ENCODE data around the gene HDAC7. TPM values are rescaled to one million over a fixed set of nuclear protein-coding genes. Genes with fewer than 3 reads are reported as not detected.

Gene HDAC7
- total and polyA plus RNA-seq, 5 experiments from 2014 or later: 10.2 to 165 (median 30.5) TPM

DNA sequence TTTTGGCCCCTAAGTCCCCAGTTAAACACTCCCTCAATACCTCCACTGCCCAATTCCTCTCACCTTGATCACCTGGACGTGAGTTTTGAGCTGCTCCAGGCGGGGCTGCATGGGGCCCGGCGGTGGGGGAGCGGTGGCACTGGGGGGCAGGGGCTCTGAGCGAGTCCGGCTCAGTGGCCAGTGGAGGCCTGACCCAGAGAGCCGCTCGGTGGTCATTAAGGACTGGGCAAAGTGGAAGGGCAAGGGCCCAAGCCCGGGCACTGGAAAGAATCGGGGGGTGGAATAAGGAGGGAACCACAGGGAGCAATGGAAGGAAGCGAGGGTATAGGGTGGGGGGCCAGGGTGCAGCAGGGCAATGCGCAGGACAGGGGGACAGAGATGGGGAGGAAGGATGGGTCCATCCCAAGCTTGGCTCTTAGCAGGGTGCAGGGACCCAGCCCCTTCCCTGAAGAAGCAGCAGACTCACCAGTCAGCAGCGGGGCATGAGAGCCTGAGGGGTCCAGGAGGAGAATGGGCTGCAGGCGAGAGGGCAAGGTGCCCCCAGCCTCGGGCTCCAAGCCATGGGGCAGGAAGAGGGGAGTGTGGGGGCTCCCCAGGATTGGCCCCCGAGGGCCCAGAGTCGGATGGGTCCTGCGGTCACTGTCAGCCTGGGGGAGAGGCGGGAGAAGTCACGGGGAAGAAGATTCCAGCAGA lies 24.4 kb downstream of the HDAC7 start:
- Mint-ChIP-seq H3K36me3 (peaks cover 0 to 65% (median 4%) of the 10 kb centered on the region in 3 donors), H3K4me3 (no peak overlapping the region), H3K9me3 (no peaks in the 10 kb centered on the region), H3K27ac (peak overlapping the region in 3 of 10 donors; percentile 18 to 44 (median 19)), H3K27me3 (no peaks in the 10 kb centered on the region), H3K4me1 (peaks cover 13 to 31% (median 21%) of the 10 kb centered on the region in 4 donors)
- ATAC-seq (no peak), DNase-seq (no peak)
- POLR2A ChIA-PET: interaction anchor here (1.4 to 3.3 kb wide), 3 partner anchors 12 to 37 kb away, joined by 3 to 10 read pairs (median 10); no protein-coding TSS in a partner anchor

DNA sequence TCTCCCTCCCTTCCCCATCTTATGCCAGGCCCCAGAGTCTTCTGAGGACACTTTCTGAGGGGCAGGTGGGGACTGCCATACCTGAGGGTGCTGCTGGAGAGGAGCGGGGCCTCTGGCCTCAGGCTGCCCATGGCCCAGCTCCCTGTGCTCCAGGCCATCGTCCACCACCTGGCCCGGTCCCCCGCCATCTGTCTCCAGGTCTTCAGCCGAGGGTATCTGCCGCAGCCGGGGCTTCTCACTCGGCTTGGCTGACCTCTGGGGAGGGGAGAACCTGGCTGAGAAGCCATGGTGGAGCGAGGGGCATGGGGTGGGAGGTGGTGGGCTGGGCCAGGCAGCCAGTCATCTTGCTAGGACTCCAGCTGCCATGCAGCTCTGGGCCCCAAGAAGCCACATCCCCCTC lies 25.0 kb downstream of the HDAC7 start:
- POLR2A ChIA-PET: interaction anchor here (0.9 to 3.3 kb wide), 4 partner anchors 11 to 38 kb away, joined by 3 to 10 read pairs (median 6); no protein-coding TSS in a partner anchor
- peaks cover 13 to 25% (median 17%) of the 10 kb centered on the region in 4 donors for H3K4me1 Mint-ChIP-seq
- no peak for ATAC-seq
- no peaks in the 10 kb centered on the region for H3K27me3 Mint-ChIP-seq
- H3K4me3 Mint-ChIP-seq: no peak overlapping the region
- no peak overlapping the region for H3K27ac Mint-ChIP-seq
- H3K9me3 Mint-ChIP-seq: no peaks in the 10 kb centered on the region
- DNase-seq: no peak
- H3K36me3 Mint-ChIP-seq: peaks cover 0 to 67% (median 4%) of the 10 kb centered on the region in 3 donors

DNA sequence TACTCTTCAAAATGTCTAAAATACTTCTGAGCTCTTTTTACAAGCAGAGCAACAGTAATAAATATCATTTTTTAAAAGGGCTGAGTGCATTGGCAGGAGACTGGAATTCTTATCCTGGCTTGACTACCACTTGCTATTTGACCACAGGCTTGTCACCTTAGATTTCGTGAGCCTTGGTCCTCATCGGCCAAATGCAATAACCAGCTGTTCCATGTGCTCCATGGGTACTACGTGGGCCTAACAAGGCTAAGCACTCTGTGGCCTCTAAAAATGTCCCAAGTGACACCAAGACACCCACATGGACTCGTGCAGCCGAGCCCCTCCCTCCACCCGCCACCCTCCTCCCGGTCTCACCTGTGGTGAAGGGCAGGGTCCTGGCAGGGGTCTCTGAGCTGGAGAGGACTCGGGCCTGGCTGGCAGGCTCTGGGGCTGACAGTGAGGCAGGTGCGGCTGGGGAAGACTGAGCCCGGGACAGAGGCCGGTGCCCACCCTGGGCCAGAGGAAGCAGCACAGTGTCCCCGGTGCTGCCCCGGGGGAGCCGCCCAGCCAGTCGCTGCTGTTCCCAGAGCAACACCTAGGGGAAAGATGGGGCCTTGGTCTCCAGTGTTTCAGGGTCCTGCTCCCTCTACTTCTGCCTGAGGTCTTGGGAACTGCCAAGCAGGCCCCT lies 26.6 kb downstream of the HDAC7 start:
- Mint-ChIP-seq H3K36me3 (peaks cover 0 to 79% (median 9%) of the 10 kb centered on the region in 3 donors), H3K27ac (peak overlapping the region in 3 of 10 donors; percentile 56 to 62 (median 59)), H3K27me3 (no peaks in the 10 kb centered on the region), H3K4me3 (no peak overlapping the region), H3K4me1 (peaks cover 2 to 10% (median 9%) of the 10 kb centered on the region in 4 donors), H3K9me3 (no peaks in the 10 kb centered on the region)
- ATAC-seq (no peak), DNase-seq (no peak)
- POLR2A ChIA-PET: interaction anchor here (1.2 to 3.3 kb wide), 3 partner anchors 8 to 40 kb away, joined by 3 to 10 read pairs (median 8); no protein-coding TSS in a partner anchor

DNA sequence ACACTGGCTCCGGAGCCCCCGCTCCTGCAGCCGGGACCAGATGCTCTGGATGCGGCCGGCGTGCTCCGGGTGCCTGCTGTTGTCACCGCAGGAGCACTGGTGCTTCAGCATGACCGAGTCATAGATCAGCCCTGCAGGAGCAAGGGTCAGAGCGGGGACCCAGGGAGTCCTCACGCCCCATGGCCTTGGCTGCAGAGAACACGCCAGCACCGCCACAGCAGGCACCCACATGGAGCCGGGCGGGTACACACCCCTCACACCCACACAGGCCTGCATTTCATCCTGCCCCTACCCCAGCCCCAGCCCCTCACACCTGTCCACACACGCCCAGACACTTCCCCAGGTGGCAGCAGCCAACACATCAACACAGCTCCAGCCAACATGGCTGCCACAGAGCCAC lies 27.8 kb downstream of the HDAC7 start:
- H3K4me3 Mint-ChIP-seq: no peak overlapping the region
- POLR2A ChIA-PET: interaction anchor here (1.0 to 2.0 kb wide), 4 partner anchors 9 to 29 kb away, joined by 3 to 8 read pairs (median 4); no protein-coding TSS in a partner anchor
- H3K27me3 Mint-ChIP-seq: no peaks in the 10 kb centered on the region
- ATAC-seq (no peak), DNase-seq (no peak)
- no peaks in the 10 kb centered on the region for H3K9me3 Mint-ChIP-seq
- H3K4me1 Mint-ChIP-seq: peaks cover 0 to 4% (median 0%) of the 10 kb centered on the region in 4 donors
- peaks cover 0 to 83% (median 15%) of the 10 kb centered on the region in 3 donors for H3K36me3 Mint-ChIP-seq
- peak overlapping the region in 2 of 10 donors; percentile 43 to 62 for H3K27ac Mint-ChIP-seq

DNA sequence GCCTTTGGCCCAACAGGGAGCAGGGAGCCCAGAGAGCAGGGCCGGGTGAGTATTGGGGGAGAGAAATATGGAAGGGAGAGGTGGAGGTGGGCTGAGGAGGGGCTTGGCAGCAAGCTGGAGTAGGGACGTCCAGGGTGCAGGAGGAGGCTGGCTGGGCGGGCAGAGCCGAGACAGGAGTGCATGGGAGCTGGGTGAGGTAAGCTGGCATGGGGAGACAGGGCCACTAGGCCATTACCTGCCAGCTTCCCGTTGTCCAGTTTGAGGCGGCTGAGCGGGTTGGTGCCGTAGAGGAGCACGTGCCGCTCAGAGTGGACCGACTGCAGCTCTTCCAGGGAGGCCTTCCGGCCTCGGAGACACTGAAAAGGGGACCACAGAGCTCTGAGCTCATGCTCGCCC lies 28.4 kb downstream of the HDAC7 start:
- DNase-seq (no peak), ATAC-seq (no peak)
- H3K36me3 Mint-ChIP-seq: peaks cover 0 to 83% (median 15%) of the 10 kb centered on the region in 3 donors
- H3K27me3 Mint-ChIP-seq: no peaks in the 10 kb centered on the region
- peaks cover 0 to 4% (median 0%) of the 10 kb centered on the region in 4 donors for H3K4me1 Mint-ChIP-seq
- H3K9me3 Mint-ChIP-seq: no peaks in the 10 kb centered on the region
- H3K27ac Mint-ChIP-seq: peak overlapping the region in 4 of 10 donors; percentile 5 to 57 (median 44)
- no peak overlapping the region for H3K4me3 Mint-ChIP-seq
- POLR2A ChIA-PET: interaction anchor here (1.0 to 2.0 kb wide), 4 partner anchors 10 to 29 kb away, joined by 3 to 8 read pairs (median 4); no protein-coding TSS in a partner anchor

DNA sequence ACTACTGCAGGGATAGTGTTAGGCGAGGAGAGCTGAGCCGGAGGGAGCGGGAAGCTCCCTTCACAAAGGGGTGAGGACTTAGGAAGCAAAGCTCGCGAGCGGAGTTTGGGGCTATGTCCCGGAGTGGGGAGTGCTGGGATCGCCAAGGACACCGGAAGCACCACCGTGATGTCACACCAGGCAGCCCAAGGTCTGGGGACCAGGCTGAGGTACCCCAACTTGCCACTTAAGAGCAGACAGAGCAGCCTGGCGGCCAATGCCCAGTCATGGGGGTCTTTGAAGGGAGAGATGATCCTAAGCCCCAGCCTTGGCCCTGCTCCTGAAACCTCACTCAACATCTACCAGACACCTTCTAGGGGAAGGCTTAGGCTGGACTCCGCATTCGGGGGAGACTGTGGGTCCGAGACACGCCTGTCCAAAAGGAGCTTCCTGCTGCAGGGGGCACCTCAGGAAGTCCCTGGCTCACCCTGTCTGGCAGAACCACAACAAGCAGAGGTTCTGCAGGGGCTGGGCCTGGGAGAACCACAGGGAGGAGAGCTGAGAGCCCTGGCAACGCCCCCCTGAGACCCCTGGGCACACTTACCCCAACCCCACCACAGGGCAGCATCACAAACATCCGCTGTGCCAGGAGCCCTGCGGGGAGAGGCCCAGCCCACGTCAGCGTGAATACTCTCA lies 28.9 kb downstream of the HDAC7 start:
- DNase-seq: no peak
- POLR2A ChIA-PET: interaction anchor here (1.0 to 2.0 kb wide), 4 partner anchors 10 to 30 kb away, joined by 3 to 8 read pairs (median 4); no protein-coding TSS in a partner anchor
- peaks cover 0 to 86% (median 15%) of the 10 kb centered on the region in 3 donors for H3K36me3 Mint-ChIP-seq
- H3K27ac Mint-ChIP-seq: peak overlapping the region in 4 of 10 donors; percentile 5 to 62 (median 30)
- ATAC-seq: no peak
- H3K9me3 Mint-ChIP-seq: no peaks in the 10 kb centered on the region
- no peaks in the 10 kb centered on the region for H3K27me3 Mint-ChIP-seq
- H3K4me3 Mint-ChIP-seq: no peak overlapping the region
- H3K4me1 Mint-ChIP-seq: peaks cover 0 to 4% (median 0%) of the 10 kb centered on the region in 4 donors

DNA sequence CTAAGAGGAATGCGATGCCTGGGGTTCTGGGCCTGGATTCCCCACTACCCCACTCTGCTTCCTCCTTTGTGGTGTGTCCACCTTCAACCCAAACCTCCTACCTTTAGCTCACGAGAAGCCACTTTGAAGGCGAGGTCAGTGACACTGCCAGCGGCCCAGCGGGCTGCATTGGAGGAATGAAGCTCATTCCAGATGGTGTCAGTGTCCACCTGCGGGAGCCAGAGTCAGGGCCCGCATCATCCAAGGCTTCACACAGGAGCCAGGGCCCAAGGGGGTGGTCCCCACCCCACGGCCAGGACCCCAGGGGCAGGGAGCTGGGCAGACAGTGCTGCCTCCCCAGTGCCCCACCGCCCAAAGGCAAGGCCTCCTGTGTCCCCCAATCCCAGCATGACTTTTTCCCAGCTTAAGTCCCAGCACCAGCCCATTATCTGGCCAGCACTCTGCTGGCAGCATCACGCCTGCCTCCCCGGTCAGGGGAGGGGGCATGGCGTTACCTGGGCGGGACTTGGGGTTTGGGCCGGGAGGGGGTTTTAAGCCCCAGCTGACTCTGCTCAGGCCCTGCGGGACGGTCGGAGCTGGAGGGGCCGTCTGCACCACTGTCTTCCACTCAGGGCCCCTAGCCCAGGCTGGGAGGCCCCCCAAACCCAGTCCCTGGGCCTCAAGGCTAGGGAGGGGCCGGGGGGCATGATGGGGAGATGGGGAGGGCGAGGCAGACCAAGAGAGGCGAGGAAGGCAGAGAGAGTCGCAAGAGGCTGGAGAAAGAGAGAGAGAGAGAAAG lies 29.8 kb downstream of the HDAC7 start:
- Mint-ChIP-seq H3K27me3 (no peaks in the 10 kb centered on the region), H3K36me3 (peaks cover 0 to 85% (median 18%) of the 10 kb centered on the region in 3 donors), H3K4me1 (peaks cover 0 to 4% (median 0%) of the 10 kb centered on the region in 4 donors), H3K27ac (peak overlapping the region in 3 of 10 donors; percentile 35 to 50 (median 40)), H3K9me3 (no peaks in the 10 kb centered on the region), H3K4me3 (no peak overlapping the region)
- POLR2A ChIA-PET: interaction anchor here (0.8 to 1.1 kb wide), 2 partner anchors 24 to 28 kb away, joined by 3 read pairs; no protein-coding TSS in a partner anchor
- ATAC-seq (no peak), DNase-seq (no peak)

DNA sequence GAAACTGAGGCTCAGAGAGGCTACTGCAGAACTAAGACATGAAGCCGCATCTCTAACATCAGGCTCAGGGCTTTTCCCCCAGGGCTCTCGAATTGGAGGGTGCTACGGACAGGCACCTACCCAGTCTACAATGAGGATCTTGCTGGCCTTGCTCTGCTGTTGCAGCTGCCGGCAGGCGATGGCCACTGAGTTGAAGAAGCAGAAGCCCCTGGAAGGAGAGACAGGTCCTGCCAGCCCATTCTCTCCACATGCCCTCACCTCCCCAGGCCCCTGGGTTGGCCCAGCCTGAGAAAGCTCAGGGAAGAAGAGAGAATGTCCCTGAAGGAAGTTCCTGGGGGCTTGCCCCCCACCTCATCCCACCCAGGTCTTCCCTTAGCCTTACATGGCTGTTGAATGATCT lies 30.6 kb downstream of the HDAC7 start:
- no peaks in the 10 kb centered on the region for H3K9me3 Mint-ChIP-seq
- POLR2A ChIA-PET: interaction anchor here (0.8 to 1.1 kb wide), 2 partner anchors 24 to 29 kb away, joined by 3 read pairs; no protein-coding TSS in a partner anchor

DNA sequence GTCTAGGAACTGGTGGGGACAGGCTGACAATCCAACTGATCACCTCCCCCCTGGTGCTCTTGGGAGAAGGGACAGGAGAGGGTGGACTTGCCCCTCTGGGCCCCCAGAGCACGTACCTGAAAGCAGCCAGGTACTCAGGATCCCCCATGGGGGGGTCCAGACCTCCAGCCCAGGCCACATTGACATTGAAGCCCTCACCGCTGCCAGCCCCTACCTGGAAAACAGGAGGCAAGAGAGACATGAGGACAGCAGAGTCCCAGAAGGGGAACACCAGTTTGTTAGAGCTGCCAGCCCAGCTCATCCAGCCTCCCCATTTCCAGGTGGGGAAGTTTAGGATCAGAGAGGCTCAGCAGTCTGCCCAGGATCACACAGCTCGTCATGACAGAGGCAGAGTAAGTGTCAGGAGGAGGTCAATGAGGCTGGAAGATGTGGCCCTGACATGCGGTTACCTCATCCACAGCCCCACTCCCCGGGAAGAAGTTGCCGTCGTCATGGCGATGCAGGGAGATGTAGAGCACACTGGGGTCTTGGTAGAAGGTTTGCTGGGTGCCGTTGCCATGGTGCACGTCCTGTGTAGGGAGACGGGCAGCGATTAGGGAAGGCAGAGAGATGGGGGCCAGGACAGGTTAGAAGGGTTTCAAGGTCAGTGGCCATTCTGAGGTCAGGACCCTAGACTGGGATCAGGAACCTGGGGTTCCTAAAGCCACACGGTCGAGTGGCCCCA lies 31.9 kb downstream of the HDAC7 start:
- no peak overlapping the region for H3K4me3 Mint-ChIP-seq
- H3K27me3 Mint-ChIP-seq: no peaks in the 10 kb centered on the region
- ATAC-seq (no peak), DNase-seq (no peak)
- no peaks in the 10 kb centered on the region for H3K9me3 Mint-ChIP-seq
- peaks cover 0 to 81% (median 23%) of the 10 kb centered on the region in 3 donors for H3K36me3 Mint-ChIP-seq
- peaks cover 0 to 4% (median 2%) of the 10 kb centered on the region in 4 donors for H3K4me1 Mint-ChIP-seq
- POLR2A ChIA-PET: interaction anchor here (1.9 kb wide), 1 partner anchor 20 kb away, joined by 7 read pairs; no protein-coding TSS in a partner anchor
- H3K27ac Mint-ChIP-seq: peak overlapping the region in 9 of 10 donors; percentile 11 to 82 (median 70)

More for the DNA sequence above, 30.6 kb downstream of the HDAC7 start:
- peaks cover 0 to 4% (median 0%) of the 10 kb centered on the region in 4 donors for H3K4me1 Mint-ChIP-seq
- peak overlapping the region in 3 of 10 donors; percentile 39 to 79 (median 43) for H3K27ac Mint-ChIP-seq
- no peaks in the 10 kb centered on the region for H3K27me3 Mint-ChIP-seq
- DNase-seq (no peak), ATAC-seq (no peak)
- H3K4me3 Mint-ChIP-seq: no peak overlapping the region
- peaks cover 0 to 84% (median 23%) of the 10 kb centered on the region in 3 donors for H3K36me3 Mint-ChIP-seq

DNA sequence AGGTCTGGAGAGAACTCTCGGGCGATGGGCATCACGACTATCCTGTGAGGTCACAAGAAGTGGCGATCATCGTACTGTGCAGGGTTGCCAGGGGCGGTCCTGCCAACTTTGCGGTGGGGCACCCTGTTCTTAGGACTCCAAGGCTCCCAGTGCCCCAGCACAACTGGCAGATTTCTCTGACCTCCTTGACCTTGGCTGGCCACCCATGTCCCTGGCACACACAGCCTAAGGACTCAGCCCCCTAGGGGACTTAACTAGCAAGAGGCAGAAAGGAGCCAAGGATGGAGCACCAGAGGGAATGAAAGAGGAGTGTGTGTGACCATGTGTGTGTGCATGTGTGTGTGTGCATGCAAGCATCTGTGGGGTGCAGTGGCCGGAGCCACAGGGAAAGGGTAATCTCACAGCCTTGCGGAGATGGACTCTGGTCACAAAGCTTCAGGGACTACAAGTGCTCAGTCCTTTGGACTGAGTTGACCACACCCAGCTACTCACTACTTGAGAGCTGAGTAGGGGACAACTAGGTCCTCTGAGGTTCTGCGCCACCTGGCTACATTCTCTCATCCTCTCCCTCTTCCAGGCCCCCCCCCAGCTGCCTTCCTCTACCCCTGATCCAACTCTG lies 32.9 kb downstream of the HDAC7 start:
- H3K27me3 Mint-ChIP-seq: no peaks in the 10 kb centered on the region
- POLR2A ChIA-PET: interaction anchor here (1.0 to 1.9 kb wide), 2 partner anchors 21 to 35 kb away, joined by 3 to 7 read pairs; no protein-coding TSS in a partner anchor
- ATAC-seq (no peak), DNase-seq (no peak)
- H3K4me3 Mint-ChIP-seq: no peak overlapping the region
- H3K36me3 Mint-ChIP-seq: peaks cover 0 to 75% (median 23%) of the 10 kb centered on the region in 3 donors
- H3K27ac Mint-ChIP-seq: peak overlapping the region in 7 of 10 donors; percentile 18 to 74 (median 53)
- no peaks in the 10 kb centered on the region for H3K9me3 Mint-ChIP-seq
- H3K4me1 Mint-ChIP-seq: peaks cover 0 to 8% (median 4%) of the 10 kb centered on the region in 4 donors
